ENCODE data around the gene FER1L5. TPM values are rescaled to one million over a fixed set of nuclear protein-coding genes. Genes with fewer than 3 reads are reported as not detected.

FER1L5 gene
- total RNA-seq, 1 experiment from 2014 or later, result 1.2 TPM

- no peak overlapping the region for H3K14ac ChIP-seq (ENCODE audit: insufficient read depth, low read length)
- H3K4me3 Mint-ChIP-seq, result no peak overlapping the region
- H3K18ac ChIP-seq (ENCODE audit: insufficient read length, low read depth, low read length), result no peak overlapping the region
- TF ChIP-seq, protein P1, sequence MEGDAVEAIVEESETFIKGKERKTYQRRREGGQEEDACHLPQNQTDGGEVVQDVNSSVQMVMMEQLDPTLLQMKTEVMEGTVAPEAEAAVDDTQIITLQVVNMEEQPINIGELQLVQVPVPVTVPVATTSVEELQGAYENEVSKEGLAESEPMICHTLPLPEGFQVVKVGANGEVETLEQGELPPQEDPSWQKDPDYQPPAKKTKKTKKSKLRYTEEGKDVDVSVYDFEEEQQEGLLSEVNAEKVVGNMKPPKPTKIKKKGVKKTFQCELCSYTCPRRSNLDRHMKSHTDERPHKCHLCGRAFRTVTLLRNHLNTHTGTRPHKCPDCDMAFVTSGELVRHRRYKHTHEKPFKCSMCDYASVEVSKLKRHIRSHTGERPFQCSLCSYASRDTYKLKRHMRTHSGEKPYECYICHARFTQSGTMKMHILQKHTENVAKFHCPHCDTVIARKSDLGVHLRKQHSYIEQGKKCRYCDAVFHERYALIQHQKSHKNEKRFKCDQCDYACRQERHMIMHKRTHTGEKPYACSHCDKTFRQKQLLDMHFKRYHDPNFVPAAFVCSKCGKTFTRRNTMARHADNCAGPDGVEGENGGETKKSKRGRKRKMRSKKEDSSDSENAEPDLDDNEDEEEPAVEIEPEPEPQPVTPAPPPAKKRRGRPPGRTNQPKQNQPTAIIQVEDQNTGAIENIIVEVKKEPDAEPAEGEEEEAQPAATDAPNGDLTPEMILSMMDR (conservative IDR thresholded peaks at IDR 0.05), result no peak
- H3K56ac ChIP-seq (ENCODE audit: insufficient read length, low read depth, low read length), result no peak overlapping the region
- H3K27ac ChIP-seq (ENCODE audit: insufficient read length, low read depth, low read length), result no peak overlapping the region
- H3K79me1 ChIP-seq (ENCODE audit: insufficient read depth, low read depth, low read length, poor library complexity, severe bottlenecking), result no peaks in the 10 kb centered on the region
- no peak overlapping the region for H2BK12ac ChIP-seq (ENCODE audit: insufficient read length, low read depth, low read length)
- H3K9ac ChIP-seq (ENCODE audit: extremely low read depth, insufficient read length, low read length), result no peak overlapping the region
- H2BK15ac ChIP-seq (ENCODE audit: low read depth, low read length), result no peak overlapping the region
- H3K23ac ChIP-seq (ENCODE audit: insufficient read length, low read depth, low read length), result no peak overlapping the region
- no peaks in the 10 kb centered on the region for H3K9me3 ChIP-seq (ENCODE audit: control insufficient read depth, low read depth, low read length)
- H3K4me2 ChIP-seq (ENCODE audit: insufficient read depth, insufficient read length, low read length), result no peak overlapping the region
- H2BK20ac ChIP-seq (ENCODE audit: low read depth, low read length, poor library complexity, severe bottlenecking), result no peak overlapping the region
- H3K79me2 ChIP-seq (ENCODE audit: insufficient read depth, low read length), result no peaks in the 10 kb centered on the region
- no peak overlapping the region for H4K91ac ChIP-seq (ENCODE audit: insufficient read length, low read depth, low read length)
- no peak overlapping the region for H3K4ac ChIP-seq (ENCODE audit: low read depth, low read length)
- no peaks in the 10 kb centered on the region for H3K27me3 Mint-ChIP-seq (ENCODE audit: low read depth)
- no peak overlapping the region for H2BK5ac ChIP-seq (ENCODE audit: insufficient read length, low read length)
- no peaks in the 10 kb centered on the region for H3K4me1 Mint-ChIP-seq
- no peaks in the 10 kb centered on the region for H3K23me2 ChIP-seq (ENCODE audit: insufficient read length, low read depth, low read length, poor library complexity, severe bottlenecking)
- no peak overlapping the region for H3T11ph ChIP-seq (ENCODE audit: low read length)
- H4K5ac ChIP-seq (ENCODE audit: insufficient read length, low read depth, low read length), result no peak overlapping the region
- no peak overlapping the region for H2BK120ac ChIP-seq (ENCODE audit: low read depth, low read length, poor library complexity, severe bottlenecking)
- H3K27me3 ChIP-seq (ENCODE audit: insufficient read depth, low read length), result no peaks in the 10 kb centered on the region
- H4K8ac ChIP-seq (replicated peaks; ENCODE audit: insufficient read length, low read depth, low read length), result no peak overlapping the region
- DNase-seq, result no peak
- H3K9me3 Mint-ChIP-seq, result no peaks in the 10 kb centered on the region
- no peaks in the 10 kb centered on the region for H4K20me1 ChIP-seq (ENCODE audit: control insufficient read depth, insufficient read depth, insufficient read length)
- H3K27ac Mint-ChIP-seq, result no peak overlapping the region
- H2AFZ ChIP-seq (ENCODE audit: low read length), result no peak overlapping the region
- peaks cover 5 to 25% (median 12%) of the 10 kb centered on the region in 3 experiments; a peak in 6 of 7 replicates for H3K36me3 Mint-ChIP-seq (ENCODE audit: insufficient read depth in 1 of 3, low read depth in 3 of 3)
- no peak overlapping the region for H2AK5ac ChIP-seq (ENCODE audit: insufficient read length, low read length)
- H3K4me1 ChIP-seq (ENCODE audit: insufficient read depth, low read length), result no peaks in the 10 kb centered on the region
Observed at GRCh38 chr2:96716388-96716787, 73.8 kb downstream of the FER1L5 start.
